Middle frontal gyrus (tissue), 1 donor: Measurements from ENCODE around the gene LHFPL3.
"Not testable (repeated sequence)": the region's sequence is repeated elsewhere in the genome, so short reads cannot be mapped to it uniquely, and the experiment has no call there.

Experiments
- DNase-seq: peaks from one replicate; pipeline ENCODE4 v3.0.0-alpha.2; 2015; ENCODE audit warnings: low spot score; ENCODE audit errors: extremely low spot score

Gene LHFPL3

GRCh38 chr7:104686286-104686685 is 357.9 kb downstream of the LHFPL3 start:
- DNase-seq = no peak

- DNase-seq = no peak
These were observed 366.3 kb downstream of the LHFPL3 start for GRCh38 chr7:104694710-104695109.

- DNase-seq = no peak
These were observed 367.2 kb downstream of the LHFPL3 start for GRCh38 chr7:104695563-104695962.

GRCh38 chr7:104700336-104700735 is 371.9 kb downstream of the LHFPL3 start:
- no peak for DNase-seq

- DNase-seq = not testable (repeated sequence)
These were observed 392.6 kb downstream of the LHFPL3 start for GRCh38 chr7:104721027-104721426.

- no peak for DNase-seq
These were observed 394.6 kb downstream of the LHFPL3 start for GRCh38 chr7:104723001-104723400.

GRCh38 chr7:104758504-104758903 is 430.1 kb downstream of the LHFPL3 start:
- no peak for DNase-seq

- no peak for DNase-seq
These were observed 433.5 kb downstream of the LHFPL3 start for GRCh38 chr7:104761892-104762291.

GRCh38 chr7:104767113-104767512 is 438.7 kb downstream of the LHFPL3 start:
- DNase-seq = no peak

GRCh38 chr7:104767826-104768536 is 439.6 kb downstream of the LHFPL3 start:
- DNase-seq = no peak

- DNase-seq = no peak
These were observed 444.3 kb downstream of the LHFPL3 start for GRCh38 chr7:104772405-104773345.

- no peak for DNase-seq
These were observed 445.4 kb downstream of the LHFPL3 start for GRCh38 chr7:104773796-104774195.

- no peak for DNase-seq
These were observed 447.1 kb downstream of the LHFPL3 start for GRCh38 chr7:104775531-104775930.

GRCh38 chr7:104777301-104777800 is 448.9 kb downstream of the LHFPL3 start:
- DNase-seq = no peak

- no peak for DNase-seq
These were observed 451.5 kb downstream of the LHFPL3 start for GRCh38 chr7:104779888-104780287.

GRCh38 chr7:104784686-104785085 is 456.3 kb downstream of the LHFPL3 start:
- no peak for DNase-seq

GRCh38 chr7:104789780-104790179 is 461.4 kb downstream of the LHFPL3 start:
- DNase-seq = no peak

- DNase-seq = no peak
These were observed 462.0 kb downstream of the LHFPL3 start for GRCh38 chr7:104790440-104790839.

- DNase-seq = no peak
These were observed 462.7 kb downstream of the LHFPL3 start for GRCh38 chr7:104791080-104791479.

GRCh38 chr7:104793066-104793465 is 464.7 kb downstream of the LHFPL3 start:
- no peak for DNase-seq

- no peak for DNase-seq
These were observed 465.8 kb downstream of the LHFPL3 start for GRCh38 chr7:104794154-104794553.

GRCh38 chr7:104794589-104794988 is 466.2 kb downstream of the LHFPL3 start:
- no peak for DNase-seq
